Uterus (tissue), 4 donors: ENCODE measurements around the gene HEMK1. TPM values are rescaled to one million over a fixed set of nuclear protein-coding genes. Genes with fewer than 3 reads are reported as not detected.

Experiments used
- DNase-seq, 2 donors: peaks; one replicate each; pipeline ENCODE4 v3.0.0-alpha.2; 2019 to 2020
- H3K27ac ChIP-seq, 2 donors: fragments of 200-600 bp; sonication (generic); 1 replicate in 1 of 2; 2 replicates in 1 of 2; pipeline ENCODE4 v1.5.1; 2016 to 2018
- H3K27me3 ChIP-seq, 2 donors: fragments of 200-600 bp; sonication (generic); one replicate each; pipeline ENCODE4 v1.5.1; 2018 to 2019; ENCODE audit warnings: control low read depth in 1 of 2
- H3K36me3 ChIP-seq, 2 donors: fragments of 200-600 bp; sonication (generic); one replicate each; pipeline ENCODE4 v1.5.1; 2019; ENCODE audit warnings: control low read depth in 1 of 2
- H3K4me1 ChIP-seq, 2 donors: fragments of 200-600 bp; sonication (generic); one replicate each; pipeline ENCODE4 v1.5.1; 2018 to 2019; ENCODE audit warnings: control low read depth in 1 of 2
- H3K4me3 ChIP-seq, 2 donors: fragments of 200-600 bp; sonication (generic); 1 replicate in 1 of 2; 2 replicates in 1 of 2; pipeline ENCODE4 v1.5.1; 2018 to 2019; ENCODE audit warnings: mild to moderate bottlenecking in 1 of 2
- H3K9me3 ChIP-seq, 2 donors: fragments of 200-600 bp; sonication (generic); one replicate each; pipeline ENCODE4 v1.5.1; 2019; ENCODE audit warnings: control low read depth in 1 of 2
- CTCF ChIP-seq, 4 experiments: fragments of 200-600 bp in 2 of 4; fragments of 450-650 bp in 2 of 4; sonication (generic) in 2 of 4; IDR thresholded peaks; one replicate each; pipeline ENCODE4 v1.5.1; 2016 to 2019; ENCODE audit warnings: antibody characterized with exemption in 4 of 4, mild to moderate bottlenecking in 2 of 4, moderate library complexity in 1 of 4
- POLR2A ChIP-seq, 2 donors: fragments of 450-650 bp; IDR thresholded peaks; one replicate each; pipeline ENCODE4 v1.6.1; 2016; ENCODE audit warnings: antibody characterized with exemption in 2 of 2, mild to moderate bottlenecking in 1 of 2, moderate library complexity in 1 of 2
- intact Hi-C: fragments of 100-400 bp; cut with DNase I; formaldehyde crosslinking; loops from one replicate; pipeline ENCODE4 v1.15.1; 2023; ENCODE audit warnings: low total_unique reads
- total RNA-seq, 4 donors: library from RNA; depleted of rRNA in 3 of 4; stranded (reverse); fragments of >200 nt in 3 of 4; gene quantifications; one replicate each; pipeline versions ENCODE4 v1.1.0 to v1.2.4, GENCODE V29; 2014 to 2023
- donor health status: DM: yes; HTN: yes; CAD: no.

The HEMK1 gene
- total RNA-seq, 4 donors from 2014 or later = 0.77 to 26.5 (median 11.4) TPM

GRCh38 chr3:50633230-50633790, 64.0 kb downstream of the HEMK1 start:
- TF ChIP-seq CTCF (IDR thresholded peaks at IDR 0.05) (no peak), POLR2A (IDR thresholded peaks at IDR 0.05) (no peak)
- no peaks in the 10 kb centered on the region for H3K27me3 ChIP-seq
- DNase-seq = no peak
- H3K27ac ChIP-seq = no peak overlapping the region
- no peaks in the 10 kb centered on the region for H3K9me3 ChIP-seq
- intact Hi-C loops = no loop called here
- H3K4me1 ChIP-seq = no peaks in the 10 kb centered on the region
- H3K4me3 ChIP-seq = no peak overlapping the region
- H3K36me3 ChIP-seq = no peaks in the 10 kb centered on the region

- H3K4me3 ChIP-seq = no peak overlapping the region
- intact Hi-C loops = no loop called here
- no peaks in the 10 kb centered on the region for H3K27me3 ChIP-seq
- H3K36me3 ChIP-seq = no peaks in the 10 kb centered on the region
- no peak overlapping the region for H3K27ac ChIP-seq
- TF ChIP-seq CTCF (IDR thresholded peaks at IDR 0.05) (no peak), POLR2A (IDR thresholded peaks at IDR 0.05) (no peak)
- no peak for DNase-seq
- H3K4me1 ChIP-seq = no peaks in the 10 kb centered on the region
- H3K9me3 ChIP-seq = no peaks in the 10 kb centered on the region
Measured at GRCh38 chr3:50635066-50635465, 65.7 kb downstream of the HEMK1 start.

- Histone ChIP-seq H3K36me3 (no peaks in the 10 kb centered on the region), H3K4me1 (no peaks in the 10 kb centered on the region), H3K27ac (no peak overlapping the region), H3K4me3 (no peak overlapping the region), H3K9me3 (no peaks in the 10 kb centered on the region), H3K27me3 (no peaks in the 10 kb centered on the region)
- DNase-seq = no peak
- TF ChIP-seq POLR2A (IDR thresholded peaks at IDR 0.05) = no peak
- no peak for TF ChIP-seq CTCF (IDR thresholded peaks at IDR 0.05)
- intact Hi-C loops = no loop called here
Measured at GRCh38 chr3:50637011-50637410, 67.7 kb downstream of the HEMK1 start.

GRCh38 chr3:50637945-50638344, 68.6 kb downstream of the HEMK1 start:
- TF ChIP-seq CTCF (IDR thresholded peaks at IDR 0.05) (no peak), POLR2A (IDR thresholded peaks at IDR 0.05) (no peak)
- Histone ChIP-seq H3K4me3 (no peak overlapping the region), H3K27ac (no peak overlapping the region), H3K4me1 (no peaks in the 10 kb centered on the region), H3K36me3 (no peaks in the 10 kb centered on the region), H3K9me3 (no peaks in the 10 kb centered on the region), H3K27me3 (no peaks in the 10 kb centered on the region)
- no peak for DNase-seq
- intact Hi-C loops = no loop called here

- intact Hi-C loops = no loop called here
- no peaks in the 10 kb centered on the region for H3K36me3 ChIP-seq
- DNase-seq = no peak
- H3K27me3 ChIP-seq = no peaks in the 10 kb centered on the region
- no peaks in the 10 kb centered on the region for H3K4me1 ChIP-seq
- TF ChIP-seq CTCF (IDR thresholded peaks at IDR 0.05) (no peak), POLR2A (IDR thresholded peaks at IDR 0.05) (no peak)
- no peak overlapping the region for H3K27ac ChIP-seq
- H3K4me3 ChIP-seq = no peak overlapping the region
- no peaks in the 10 kb centered on the region for H3K9me3 ChIP-seq
Measured at GRCh38 chr3:50639055-50639494, 69.8 kb downstream of the HEMK1 start.
